IPS-15b (cell line): ENCODE measurements around the gene PRRT1.
"Not testable (repeated sequence)": the region's sequence is repeated elsewhere in the genome, so short reads cannot be mapped to it uniquely, and the experiment has no call there.

Experiments
- H3K27me3 ChIP-seq: one replicate; pipeline ENCODE4 v1.6.1; 2013; ENCODE audit warnings: low read length; ENCODE audit not compliant: control insufficient read depth, insufficient read depth
- H3K36me3 ChIP-seq: one replicate; pipeline ENCODE4 v1.6.1; 2013; ENCODE audit warnings: low read length; ENCODE audit not compliant: control insufficient read depth, insufficient read depth
- H3K4me1 ChIP-seq: one replicate; pipeline ENCODE4 v1.6.1; 2013; ENCODE audit warnings: mild to moderate bottlenecking, low read length; ENCODE audit not compliant: control insufficient read depth, insufficient read depth
- H3K4me3 ChIP-seq: one replicate; pipeline ENCODE4 v1.5.1; 2013; ENCODE audit warnings: low read depth, low read length
- H3K9ac ChIP-seq: one replicate; pipeline ENCODE4 v1.6.1; 2013; ENCODE audit warnings: low read depth, mild to moderate bottlenecking, low read length
- H3K9me3 ChIP-seq: one replicate; pipeline ENCODE4 v1.6.1; 2013; ENCODE audit warnings: mild to moderate bottlenecking, low read length; ENCODE audit not compliant: control insufficient read depth, insufficient read depth

The PRRT1 gene

DNA sequence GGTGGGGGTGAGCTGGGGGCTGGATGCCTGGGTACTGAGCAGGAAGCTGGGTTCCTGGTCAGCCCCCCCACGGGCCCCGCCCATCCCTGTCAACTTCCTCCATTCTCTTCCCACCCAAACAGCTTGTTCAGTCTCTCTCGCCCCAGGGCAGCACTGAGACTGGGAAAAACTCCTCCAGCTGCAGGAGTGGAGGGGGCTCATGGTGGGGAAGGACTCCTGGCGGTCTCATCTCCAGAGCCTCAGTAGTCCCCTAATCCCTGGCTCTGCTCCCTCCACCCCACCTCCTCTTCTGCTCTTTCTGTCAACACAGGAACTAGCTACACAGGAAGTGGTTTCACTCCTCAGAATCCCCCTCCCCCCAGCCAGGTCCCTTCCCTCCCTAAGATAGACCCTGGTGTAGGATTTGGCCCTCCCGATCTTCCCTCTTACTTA is 40.9 kb upstream of the PRRT1 start, which contains the start of gene GPSM3:
TSS of gene GPSM3 (minus strand) at position 36 of the 432 bp plus-strand sequence. CDS start 130 bp downstream, outside the sequence.
- Histone ChIP-seq H3K27me3 (no peaks in the 10 kb centered on the region), H3K4me1 (peaks cover 16% of the 10 kb centered on the region), H3K36me3 (peaks cover 2% of the 10 kb centered on the region), H3K9me3 (no peaks in the 10 kb centered on the region), H3K9ac (peak within 1 kb of the TSS; percentile 3), H3K4me3 (peak within 1 kb of the TSS; percentile 35)

DNA sequence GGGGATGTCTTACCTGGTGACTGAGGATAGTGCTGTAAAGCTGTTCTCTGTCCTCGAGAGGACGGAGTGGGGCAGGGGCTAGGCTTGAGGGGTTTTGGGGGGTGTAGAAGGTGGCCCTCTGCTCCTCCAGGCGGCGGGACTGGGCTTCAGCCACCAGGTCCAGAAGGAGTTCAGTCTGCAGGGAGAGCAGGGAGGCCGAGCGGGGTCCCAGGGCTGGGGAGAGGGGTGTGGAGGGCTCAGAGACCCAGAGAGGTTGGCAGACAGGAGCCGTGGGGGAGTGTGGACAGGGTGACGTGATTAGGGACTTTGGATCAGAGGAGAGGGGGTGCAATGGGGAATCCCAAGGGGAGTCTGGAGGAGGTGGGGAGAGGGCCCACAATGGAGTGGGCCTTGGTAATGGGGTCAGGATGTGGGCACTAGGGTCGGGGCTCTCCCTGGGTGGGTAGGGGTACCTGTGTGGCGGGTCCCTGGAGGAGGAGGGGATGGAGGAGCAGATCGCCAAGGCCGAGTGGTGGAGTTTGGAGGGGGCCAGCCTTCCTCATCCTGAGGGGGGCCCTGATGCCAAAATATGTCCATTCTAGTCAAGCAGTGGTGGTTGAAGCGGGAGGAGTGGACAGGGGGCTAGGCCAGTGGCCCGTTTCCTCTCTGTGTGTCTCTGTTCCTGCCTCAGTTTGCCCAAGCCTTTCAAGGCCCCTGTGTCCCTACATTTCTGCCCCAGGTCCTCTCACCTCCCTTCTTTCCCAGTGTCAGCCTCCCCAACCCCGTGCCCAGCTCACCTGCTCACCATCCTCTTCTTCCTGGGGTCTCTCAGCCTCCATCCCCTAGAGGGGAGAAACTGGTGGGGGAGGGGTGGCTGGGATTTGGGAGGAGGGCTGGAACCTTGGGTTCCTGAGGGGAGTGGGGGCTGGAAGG is 40.2 kb upstream of the PRRT1 start:
- Histone ChIP-seq H3K4me1 (peaks cover 13% of the 10 kb centered on the region), H3K9me3 (no peaks in the 10 kb centered on the region), H3K36me3 (peaks cover 9% of the 10 kb centered on the region), H3K4me3 (no peak overlapping the region), H3K9ac (peak overlapping the region; percentile 3), H3K27me3 (no peaks in the 10 kb centered on the region)

- peaks cover 13% of the 10 kb centered on the region for H3K4me1 ChIP-seq
- no peak overlapping the region for H3K9ac ChIP-seq
- H3K4me3 ChIP-seq, result no peak overlapping the region
Measured at GRCh38 chr6:32190911-32191677, 39.4 kb upstream of the PRRT1 start.

DNA sequence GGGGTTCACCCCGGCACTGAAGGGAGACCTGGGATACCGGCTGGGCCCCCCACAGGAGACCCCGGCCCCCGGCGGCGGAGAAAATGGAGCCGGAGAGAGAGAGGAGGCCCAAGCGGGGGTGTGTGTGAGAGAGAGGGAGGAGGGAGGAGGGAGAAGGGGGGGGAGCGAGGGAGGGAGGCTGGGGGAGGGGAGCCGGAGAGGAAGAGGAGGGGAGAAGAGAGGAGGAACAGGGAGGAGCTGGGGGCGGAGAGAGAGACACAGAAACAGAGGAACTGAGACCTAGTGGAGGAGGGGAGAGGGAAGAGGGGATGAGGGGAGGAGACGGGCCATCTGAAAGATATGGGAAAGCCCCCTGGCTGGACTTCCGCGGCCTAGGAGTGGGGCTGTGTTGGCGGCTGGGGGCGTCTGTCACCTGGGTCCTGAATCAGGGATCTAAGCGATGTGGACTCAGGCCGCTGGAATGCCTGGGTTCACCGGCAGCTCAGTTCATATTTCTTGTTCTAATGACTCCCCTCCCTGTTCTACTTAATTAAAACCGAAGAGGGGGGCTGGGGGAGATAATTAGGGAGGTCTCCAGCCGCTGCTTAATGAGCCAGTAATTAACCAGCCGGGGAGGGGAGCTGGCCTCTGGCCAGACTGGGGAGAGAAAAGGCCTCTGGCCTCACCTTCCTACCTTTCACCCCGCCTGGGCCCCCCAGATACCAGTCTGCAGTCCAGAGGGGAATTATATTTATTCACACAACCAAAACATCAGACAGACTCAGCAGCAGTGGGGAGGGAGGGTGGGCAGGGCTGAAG is 38.5 kb upstream of the PRRT1 start, which contains the start of gene PBX2:
TSS of gene PBX2 (minus strand) at position 149 of the 798 bp plus-strand sequence. CDS start 287 bp downstream, outside the sequence.
- Histone ChIP-seq H3K27me3 (no peaks in the 10 kb centered on the region), H3K4me1 (peaks cover 13% of the 10 kb centered on the region), H3K4me3 (peak within 1 kb of the TSS; percentile 54), H3K9me3 (no peaks in the 10 kb centered on the region), H3K36me3 (peaks cover 9% of the 10 kb centered on the region), H3K9ac (peak within 1 kb of the TSS; percentile 68)

More at GRCh38 chr6:32190911-32191677, 39.4 kb upstream of the PRRT1 start:
- peaks cover 9% of the 10 kb centered on the region for H3K36me3 ChIP-seq
- H3K9me3 ChIP-seq, result no peaks in the 10 kb centered on the region
- H3K27me3 ChIP-seq, result no peaks in the 10 kb centered on the region

- Histone ChIP-seq H3K9ac (peak overlapping the region; percentile 68), H3K9me3 (no peaks in the 10 kb centered on the region), H3K4me1 (peaks cover 8% of the 10 kb centered on the region), H3K27me3 (no peaks in the 10 kb centered on the region), H3K4me3 (peak overlapping the region; percentile 48), H3K36me3 (peaks cover 9% of the 10 kb centered on the region)
Measured at GRCh38 chr6:32189742-32190053, 38.0 kb upstream of the PRRT1 start.

GRCh38 chr6:32189069-32189741 is 37.5 kb upstream of the PRRT1 start:
- peak overlapping the region; percentile 68 for H3K9ac ChIP-seq
- H3K4me1 ChIP-seq, result peaks cover 5% of the 10 kb centered on the region
- H3K4me3 ChIP-seq, result peak overlapping the region; percentile 48
- H3K27me3 ChIP-seq, result no peaks in the 10 kb centered on the region
- H3K36me3 ChIP-seq, result peaks cover 9% of the 10 kb centered on the region
- no peaks in the 10 kb centered on the region for H3K9me3 ChIP-seq

DNA sequence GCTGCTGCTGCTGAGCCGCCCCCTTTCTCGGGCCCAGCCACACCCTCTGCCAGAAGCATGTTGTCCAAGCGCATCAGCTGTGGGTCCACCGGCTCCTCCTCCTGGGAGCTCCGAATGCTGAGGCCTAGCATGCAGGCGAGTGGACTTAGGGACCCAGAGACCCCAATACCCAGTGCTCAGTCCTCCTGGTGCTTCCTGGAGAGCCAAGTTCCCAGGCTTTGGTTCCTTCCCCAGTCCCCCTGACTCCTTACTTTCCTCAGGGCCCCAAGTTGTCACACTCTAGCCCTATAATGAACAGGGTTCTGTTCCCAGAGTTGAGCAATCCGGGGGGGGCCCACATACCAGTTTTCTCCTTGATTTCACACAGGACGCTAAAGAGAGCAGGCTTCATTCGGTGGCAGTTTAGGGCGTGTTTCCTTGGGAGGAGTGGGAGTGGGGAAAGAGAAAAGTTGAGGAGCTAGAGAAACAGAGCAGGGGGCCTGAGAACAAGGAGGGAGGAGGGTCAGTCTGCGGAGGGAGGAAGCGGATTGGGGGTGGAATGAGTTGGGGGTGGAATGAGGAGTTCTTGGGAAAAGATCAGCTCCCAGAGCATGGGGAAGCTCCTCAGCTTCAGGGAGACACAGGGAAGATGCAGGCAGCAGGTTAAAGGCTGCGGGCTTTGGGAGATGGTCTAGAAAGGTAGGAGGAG is 36.8 kb upstream of the PRRT1 start:
- H3K9ac ChIP-seq, result peak overlapping the region; percentile 68
- no peaks in the 10 kb centered on the region for H3K9me3 ChIP-seq
- H3K4me1 ChIP-seq, result peaks cover 5% of the 10 kb centered on the region
- peaks cover 9% of the 10 kb centered on the region for H3K36me3 ChIP-seq
- peak overlapping the region; percentile 48 for H3K4me3 ChIP-seq
- no peaks in the 10 kb centered on the region for H3K27me3 ChIP-seq

- not testable (repeated sequence) for H3K9ac ChIP-seq, H3K9me3 ChIP-seq, H3K27me3 ChIP-seq, H3K4me1 ChIP-seq, H3K4me3 ChIP-seq
- peaks cover 11% of the 10 kb centered on the region for H3K36me3 ChIP-seq
Measured at GRCh38 chr6:32187725-32188380, 36.1 kb upstream of the PRRT1 start.

- H3K4me1 ChIP-seq, result peaks cover 5% of the 10 kb centered on the region
- H3K4me3 ChIP-seq, result no peak overlapping the region
- H3K27me3 ChIP-seq, result no peaks in the 10 kb centered on the region
- no peak overlapping the region for H3K9ac ChIP-seq
- no peaks in the 10 kb centered on the region for H3K9me3 ChIP-seq
- H3K36me3 ChIP-seq, result peaks cover 17% of the 10 kb centered on the region
Measured at GRCh38 chr6:32187009-32187709, 35.4 kb upstream of the PRRT1 start.
